ENCODE data around the gene ARHGAP15.

ARHGAP15 gene

DNA sequence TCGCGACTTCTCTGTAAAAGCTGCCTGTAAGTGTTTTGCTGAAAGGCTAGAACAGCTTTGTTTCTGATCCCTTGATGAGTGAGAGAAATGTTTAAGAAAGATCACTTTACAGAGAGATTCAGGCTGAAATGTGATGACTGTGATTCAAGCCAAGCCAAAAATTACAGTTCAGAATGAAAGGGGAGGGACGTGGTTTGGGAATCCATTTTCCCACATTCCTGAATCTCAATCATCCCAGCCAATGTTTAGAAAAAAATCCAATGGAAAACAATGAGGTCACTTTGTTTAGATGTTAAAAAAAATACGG lies 416.7 kb downstream of the ARHGAP15 start:
- no peak for FAIRE-seq

DNA sequence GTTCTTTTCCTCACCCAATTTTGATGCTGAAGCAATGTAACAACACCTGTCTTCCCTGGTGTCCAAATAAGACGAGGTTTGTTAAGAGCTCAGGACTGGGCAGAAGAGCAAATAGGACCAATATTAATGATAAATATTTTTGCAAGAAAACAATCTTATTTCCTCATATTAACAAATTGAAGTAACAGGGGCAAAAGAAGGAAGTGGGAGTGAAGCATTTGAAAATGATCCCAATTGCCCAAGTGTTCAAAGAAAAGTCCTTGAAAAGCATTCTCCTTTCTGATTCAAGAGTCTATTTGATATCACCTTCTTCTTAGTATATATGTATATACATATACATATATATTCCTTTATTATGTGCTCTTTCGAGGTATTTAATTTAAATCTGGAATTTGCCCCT lies 418.8 kb downstream of the ARHGAP15 start:
- no peak for FAIRE-seq

DNA sequence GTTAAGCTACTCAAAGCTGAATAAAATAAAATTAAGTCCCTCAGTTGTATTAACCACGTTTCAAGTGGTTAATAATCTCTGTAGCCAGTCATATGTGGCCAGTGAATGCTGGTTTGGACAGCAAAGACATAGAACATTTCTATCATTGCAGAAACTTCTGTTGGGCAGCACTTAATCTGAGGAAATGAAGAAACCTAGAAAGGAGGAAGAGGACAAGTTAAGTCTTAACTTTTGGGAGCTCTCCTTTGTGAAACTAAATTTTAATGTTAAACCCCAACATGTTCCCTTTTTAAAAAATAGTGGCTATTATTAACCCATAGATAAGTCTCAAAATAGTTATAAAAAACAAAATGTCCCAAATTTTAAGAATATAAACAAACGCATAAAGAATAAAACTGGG lies 421.3 kb downstream of the ARHGAP15 start:
- no peak for FAIRE-seq

DNA sequence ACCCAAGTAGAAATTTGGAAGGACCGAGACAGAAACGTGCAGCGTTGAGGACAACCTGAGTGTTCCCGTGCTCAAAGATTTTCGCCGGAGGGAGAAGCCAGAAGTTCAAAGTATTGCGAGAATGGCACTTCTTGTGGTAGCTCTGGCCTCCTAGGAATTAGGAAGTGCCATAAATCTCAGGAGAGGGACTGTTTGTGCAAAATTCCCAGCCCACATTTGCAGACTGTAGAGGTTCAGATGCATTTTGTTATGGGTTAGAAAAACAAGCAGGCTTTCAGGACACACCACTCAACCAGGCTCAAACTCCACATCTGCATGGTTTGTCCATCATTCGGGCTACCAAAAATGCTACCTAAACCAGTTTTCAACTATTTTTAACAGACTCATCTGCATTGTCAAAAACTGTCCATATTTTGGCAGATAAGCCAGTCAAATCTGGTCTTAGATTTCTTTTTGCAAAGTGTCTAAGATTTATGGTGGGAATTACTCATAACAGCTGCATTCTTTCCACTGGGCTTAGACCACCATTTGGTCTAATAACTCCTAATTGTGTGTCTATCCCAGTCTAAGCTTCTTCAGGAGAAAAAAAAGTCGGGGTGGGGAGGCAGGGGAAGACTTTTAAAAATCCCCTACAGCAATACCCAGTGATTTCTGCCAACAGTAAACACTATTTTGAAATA lies 422.9 kb downstream of the ARHGAP15 start:
- FAIRE-seq, result no peak

DNA sequence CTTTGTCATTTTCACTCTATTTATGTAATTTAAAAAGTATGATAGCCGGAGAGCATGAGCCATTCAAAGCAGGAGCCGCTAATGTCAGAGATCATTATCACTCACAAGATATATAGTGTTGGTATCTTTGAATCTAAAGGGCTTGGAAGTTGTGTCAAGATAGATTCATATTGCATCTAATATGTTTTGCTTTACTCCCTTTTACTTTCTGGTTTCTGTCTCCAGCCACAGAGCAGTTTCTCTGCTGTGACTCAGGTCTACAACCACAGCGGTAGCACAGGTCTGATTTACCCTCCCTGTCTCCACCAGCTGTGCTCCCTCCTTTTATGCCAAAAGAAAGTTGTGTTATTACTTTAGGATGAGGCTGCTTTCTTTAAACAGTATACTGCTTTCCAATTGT lies 424.0 kb downstream of the ARHGAP15 start:
- FAIRE-seq, result no peak

DNA sequence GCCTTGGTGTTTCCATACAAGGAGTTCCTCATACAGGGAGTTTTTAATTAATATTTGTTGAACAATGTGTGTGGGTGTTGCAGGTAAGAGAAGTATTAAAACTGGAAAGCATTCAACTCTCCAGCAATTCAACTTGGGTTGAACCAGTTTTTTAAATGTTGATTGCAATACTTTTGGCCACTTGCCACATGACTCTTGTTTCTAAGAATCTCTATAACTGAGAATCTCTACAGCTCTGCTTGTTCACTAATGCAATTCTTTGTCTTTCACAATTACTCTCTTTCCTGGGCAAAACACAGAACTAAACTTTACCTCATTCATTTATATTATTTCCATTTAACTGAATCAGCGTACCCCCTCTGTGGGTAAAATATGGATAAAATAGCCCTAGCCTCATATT lies 429.4 kb downstream of the ARHGAP15 start:
- no peak for FAIRE-seq

DNA sequence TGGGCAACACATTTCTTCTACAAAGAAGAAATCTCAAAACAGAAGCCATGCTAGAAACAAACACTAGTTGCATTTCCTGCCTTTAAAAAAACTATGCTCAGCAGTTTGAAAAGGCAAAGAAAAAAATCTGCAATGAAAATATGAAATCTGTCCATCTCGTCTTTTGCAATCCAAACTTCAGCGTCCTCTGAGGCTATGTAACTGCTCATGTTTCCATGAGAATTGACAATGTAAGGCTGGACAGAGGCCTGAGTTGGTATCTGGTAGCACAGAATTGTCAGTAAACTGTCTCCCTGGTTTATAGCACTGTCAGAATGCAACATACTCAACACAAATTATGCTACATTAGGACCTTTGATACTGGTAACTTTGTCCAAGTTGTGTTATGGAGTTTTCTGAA lies 429.9 kb downstream of the ARHGAP15 start:
- no peak for FAIRE-seq

DNA sequence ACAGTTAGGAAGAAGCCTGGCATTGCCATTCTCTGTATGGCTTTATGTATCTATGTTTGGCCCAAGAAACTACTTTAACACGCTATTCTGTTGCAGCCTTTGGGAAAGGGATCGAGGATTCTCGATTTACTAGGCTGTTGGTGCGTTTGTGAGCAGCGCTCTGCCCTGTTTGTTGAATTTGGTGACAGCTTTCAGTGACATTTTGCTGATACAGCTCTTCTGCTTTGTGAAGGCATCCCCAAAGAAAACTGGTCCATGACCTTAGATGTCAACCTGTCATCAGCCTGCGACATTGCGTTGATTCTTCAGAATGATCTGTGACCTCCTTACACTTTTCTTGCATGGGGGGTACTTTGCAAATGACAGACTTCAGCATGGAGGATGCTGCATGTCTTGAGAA lies 431.5 kb downstream of the ARHGAP15 start:
- FAIRE-seq, result no peak

DNA sequence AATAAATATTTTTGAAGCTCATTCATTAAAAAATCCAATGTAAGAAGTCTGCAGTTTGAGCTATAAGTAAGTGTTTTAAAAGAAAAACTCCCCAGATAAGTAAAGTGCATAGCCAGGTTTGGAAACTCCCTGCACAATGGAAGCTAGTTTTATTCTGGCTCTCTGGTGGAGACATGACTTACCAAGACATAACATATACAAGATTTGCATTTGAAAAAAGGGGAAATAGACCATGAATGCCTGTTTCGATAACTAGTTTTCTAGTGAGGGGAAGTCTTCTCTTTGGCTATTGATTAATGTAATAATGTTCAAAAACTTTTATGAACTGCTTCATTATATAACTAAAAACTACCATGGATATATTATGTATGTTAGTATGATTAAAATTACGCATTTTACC lies 435.2 kb downstream of the ARHGAP15 start:
- no peak for FAIRE-seq

DNA sequence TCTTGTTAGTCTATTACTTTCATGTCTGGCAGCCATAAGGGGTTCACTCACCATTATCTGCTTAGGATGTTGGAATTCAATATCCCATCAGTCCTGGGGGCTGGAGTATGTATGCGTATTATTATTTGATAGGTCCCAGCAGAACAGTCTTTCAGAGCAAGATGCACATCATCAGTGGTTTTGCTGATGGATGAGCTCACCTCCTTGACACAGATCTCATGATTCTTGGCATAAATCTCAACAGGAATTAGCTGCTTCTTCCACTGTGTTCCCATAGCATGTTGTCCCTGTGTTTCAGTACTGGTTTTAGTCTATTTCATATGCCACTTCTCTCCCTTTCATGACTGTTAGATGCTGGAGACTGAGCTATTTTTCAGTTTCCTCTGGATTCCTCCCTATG lies 442.5 kb downstream of the ARHGAP15 start:
- no peak for FAIRE-seq

DNA sequence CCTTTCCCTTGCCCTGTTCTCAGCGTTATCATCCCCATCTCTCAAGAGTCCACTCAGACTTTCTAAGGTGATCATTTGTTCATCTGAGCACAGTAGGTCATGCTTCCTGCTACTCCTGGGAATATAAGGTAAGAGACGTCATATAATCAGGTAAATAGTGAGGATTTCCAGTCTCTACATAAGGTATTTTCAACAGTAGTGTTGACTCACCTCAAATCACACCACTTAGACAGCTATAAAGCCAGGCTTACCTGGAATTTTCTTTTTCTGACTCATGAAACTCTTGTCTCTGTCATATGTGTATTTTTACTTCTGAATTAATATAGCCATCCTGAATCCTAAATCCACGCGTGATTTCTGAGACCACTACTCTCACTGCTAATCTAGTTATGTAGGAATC lies 443.2 kb downstream of the ARHGAP15 start:
- FAIRE-seq, result no peak

DNA sequence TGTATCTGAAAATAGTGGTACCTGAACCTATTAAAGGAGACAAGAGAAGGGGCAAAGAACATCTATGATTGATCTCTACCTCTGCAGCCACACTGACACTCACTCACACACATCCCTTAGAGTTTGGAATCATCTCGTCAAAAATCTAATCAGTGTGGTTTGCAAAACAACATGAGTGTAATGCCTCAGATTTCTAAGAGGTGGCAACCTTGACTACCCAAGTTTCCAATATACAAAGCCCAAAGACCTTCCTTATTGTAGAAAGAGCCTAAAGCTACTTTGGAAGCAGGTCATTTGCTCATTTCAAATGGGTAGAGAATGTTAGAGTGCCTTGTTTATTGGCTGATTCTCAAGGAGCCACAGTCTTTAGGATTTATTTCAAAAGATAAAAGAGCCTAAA lies 444.9 kb downstream of the ARHGAP15 start:
- FAIRE-seq, result no peak

DNA sequence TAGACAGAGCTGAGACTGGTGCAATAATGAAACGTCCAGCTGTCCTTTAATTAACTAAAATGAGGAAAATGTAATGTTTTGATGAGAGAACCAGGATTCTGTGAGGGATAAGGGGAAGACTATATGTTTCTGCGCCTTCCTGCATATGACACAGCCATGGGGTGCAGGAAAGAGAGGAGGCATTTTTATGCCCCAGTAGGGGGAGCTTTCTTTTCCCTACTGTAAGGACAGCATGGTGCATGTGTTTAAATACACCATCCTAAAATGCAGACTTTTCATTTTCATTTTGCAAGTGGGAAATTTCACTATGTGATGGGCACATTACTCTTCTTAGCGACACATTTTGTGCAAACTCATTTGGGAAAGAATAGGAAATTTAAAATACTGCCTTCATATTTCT lies 446.1 kb downstream of the ARHGAP15 start:
- FAIRE-seq, result no peak

DNA sequence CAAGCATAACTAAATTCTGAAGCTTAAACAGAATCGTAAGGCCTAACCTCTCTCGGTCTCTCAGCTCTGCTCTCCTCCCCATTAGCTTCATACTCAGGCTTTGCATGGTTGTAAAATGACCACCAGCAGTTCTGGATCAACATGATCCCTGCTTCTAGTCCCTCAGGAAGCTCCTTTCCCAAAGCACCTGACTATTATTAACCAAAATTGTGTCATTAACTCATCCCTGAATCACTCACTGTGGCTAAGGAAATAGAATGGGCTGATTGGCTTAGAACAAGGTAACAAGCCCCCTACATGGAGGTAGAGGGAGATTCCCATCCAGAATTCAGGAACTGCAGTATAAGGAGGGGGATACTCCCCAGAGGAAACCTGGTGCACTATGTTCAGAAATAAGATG lies 448.3 kb downstream of the ARHGAP15 start:
- FAIRE-seq, result no peak

DNA sequence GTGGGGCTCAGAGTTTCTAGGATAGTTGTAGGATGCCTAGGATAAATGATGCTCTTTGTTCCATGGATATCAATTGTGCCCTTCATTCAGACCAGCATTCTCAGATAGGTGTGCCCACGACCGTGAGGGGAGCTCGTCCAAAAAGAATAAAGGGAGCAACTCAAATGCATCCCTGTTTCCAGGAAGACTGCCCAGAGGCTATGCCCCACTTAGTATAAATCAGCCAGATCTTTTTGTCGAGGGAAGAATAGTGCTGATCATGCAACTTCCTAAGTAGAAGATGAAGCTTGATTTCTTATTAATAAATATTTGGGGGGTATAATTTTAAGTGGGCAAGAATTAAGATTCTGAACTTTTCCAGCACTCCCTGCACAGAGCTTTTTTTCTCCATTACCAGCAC lies 450.2 kb downstream of the ARHGAP15 start:
- FAIRE-seq, result no peak

DNA sequence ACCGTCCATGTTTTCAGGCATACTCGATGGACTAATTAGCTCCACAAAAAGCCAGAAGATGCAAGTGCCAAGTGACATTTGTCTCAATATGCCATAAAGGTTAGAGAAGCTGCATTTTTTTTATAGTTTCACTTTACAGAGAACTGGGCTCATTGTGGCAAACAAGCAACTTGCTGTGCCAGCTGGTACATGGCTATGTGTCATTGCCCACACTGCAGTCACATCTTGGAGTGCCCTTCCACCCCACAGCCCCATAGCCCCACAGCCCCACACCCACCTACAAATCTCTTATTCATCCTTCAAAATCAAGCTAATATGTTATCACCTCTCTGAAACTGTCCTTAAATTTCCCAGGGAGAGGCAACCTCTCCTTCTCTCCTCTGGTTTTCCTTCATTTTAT lies 451.9 kb downstream of the ARHGAP15 start:
- FAIRE-seq, result no peak

DNA sequence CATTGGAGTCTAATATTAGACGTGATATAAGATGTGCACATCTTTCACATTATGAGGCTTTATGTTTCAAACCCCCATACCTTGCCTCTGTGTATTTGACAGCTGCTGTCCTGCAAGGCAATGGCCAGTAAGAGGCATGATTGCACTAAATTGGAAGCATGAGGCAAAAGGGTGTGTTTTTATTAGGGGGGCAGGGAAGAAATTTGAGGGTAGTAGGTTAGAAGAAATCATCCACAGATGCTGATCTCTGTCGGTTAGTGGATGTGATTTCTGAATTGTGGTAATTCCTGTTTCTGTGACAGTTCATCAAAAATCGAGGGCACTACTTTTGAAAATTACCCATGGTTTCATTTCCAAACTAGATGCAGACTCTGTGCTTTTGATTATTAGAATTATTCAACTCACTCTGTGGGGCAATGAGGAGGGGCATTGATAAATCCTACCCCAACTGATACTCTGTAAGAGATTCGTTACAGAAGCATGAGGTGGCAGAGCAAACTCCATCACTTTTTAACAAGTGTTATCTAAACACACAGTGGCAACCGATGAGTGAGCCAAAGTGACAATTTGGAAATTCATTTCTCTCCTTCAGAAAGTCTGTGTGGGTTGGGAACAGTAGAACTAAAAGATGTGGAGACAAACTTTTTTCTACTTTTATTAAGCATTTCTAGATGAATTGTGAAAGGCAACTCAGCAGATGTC lies 453.0 kb downstream of the ARHGAP15 start:
- no peak for FAIRE-seq

DNA sequence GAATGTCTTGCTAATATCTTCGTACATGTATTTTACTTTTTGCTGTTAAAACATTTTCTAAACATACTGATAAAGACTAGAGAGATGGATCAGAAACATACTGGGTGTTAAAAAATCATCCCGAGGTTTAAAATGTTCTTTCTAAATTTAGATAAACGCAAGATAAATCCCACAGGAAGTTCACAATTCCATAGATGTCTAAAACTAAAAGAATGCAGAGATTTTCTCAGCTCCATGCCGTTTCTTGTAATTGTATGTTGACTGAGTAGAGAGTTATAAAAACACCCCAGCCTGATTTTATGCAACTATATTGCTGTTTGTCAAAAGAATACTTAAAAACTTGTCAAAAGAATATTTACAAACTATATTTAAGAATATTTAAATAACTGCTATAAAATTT lies 455.7 kb downstream of the ARHGAP15 start:
- peak; percentile 41 for FAIRE-seq

DNA sequence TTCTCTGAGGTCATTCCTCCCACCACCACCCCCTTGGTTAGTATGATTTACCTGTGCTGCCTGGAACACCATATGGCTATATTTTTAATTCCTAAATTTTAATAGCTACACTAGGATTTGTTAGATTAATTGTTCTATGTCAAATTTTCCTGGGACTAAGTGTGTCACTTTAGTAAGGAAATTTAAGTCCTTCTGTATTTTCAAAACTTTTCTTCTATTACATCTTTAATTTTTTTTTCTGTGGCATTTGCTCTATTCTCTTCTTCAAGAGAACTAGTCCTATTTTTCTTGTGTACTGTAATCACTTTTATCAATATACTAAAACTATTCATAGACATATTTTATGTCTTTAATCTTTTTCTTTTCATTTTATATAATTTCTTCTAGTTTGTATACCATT lies 456.9 kb downstream of the ARHGAP15 start:
- FAIRE-seq, result no peak

DNA sequence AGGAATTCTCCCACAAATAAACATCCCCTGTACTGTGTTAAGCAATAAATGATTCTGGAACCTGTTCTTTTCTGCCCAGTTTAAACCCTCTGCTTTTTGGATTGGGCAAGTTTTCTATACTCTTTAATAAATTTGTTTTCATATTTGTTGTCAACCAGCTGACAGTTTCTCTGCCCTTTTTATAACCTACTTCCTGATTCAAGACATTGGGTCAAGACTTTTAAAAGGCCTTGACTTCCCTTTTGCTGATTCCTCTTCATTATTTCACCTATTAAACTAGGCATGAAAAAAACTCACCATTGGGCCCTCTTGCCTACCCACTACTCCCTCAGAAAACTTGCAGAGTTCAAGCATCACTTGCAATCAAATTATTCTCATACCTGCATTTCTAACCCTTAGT lies 459.5 kb downstream of the ARHGAP15 start:
- FAIRE-seq, result no peak

DNA sequence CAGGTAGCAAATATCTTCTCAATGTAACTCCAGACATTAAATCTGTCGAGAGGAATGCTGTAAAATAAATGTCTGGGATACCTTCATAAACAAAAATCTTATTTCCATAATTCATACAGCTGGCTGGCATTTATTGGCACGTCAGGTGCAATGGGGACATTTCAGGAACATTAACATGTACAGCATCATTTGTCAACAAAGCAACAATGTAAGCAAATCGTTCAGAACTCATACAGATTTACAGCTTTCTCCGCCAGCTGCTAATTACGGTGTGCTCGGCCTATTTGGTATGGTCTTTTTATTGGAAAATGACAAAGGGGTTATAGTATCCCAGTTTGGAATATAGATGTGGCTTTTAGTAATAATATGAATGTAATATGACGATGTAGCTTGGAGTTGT lies 464.9 kb downstream of the ARHGAP15 start:
- no peak for FAIRE-seq

DNA sequence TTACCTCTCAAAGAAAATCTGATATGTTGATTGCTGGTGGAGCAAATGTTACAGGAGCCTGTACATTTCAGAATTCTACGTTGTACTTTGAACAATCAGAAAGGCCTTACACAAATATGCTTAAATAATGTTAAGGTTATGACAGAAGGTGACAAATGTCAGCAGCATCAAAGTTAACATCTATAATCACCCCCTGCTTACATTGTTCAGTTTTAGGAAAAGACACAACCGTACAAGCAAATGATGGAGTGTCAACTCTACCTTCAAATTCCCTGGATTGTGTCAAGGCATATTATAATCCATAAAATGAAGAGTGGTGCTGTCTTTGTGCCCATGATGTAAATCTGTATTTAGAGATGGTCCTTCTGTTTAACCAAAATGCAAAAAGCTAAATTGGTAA lies 465.5 kb downstream of the ARHGAP15 start:
- no peak for FAIRE-seq

DNA sequence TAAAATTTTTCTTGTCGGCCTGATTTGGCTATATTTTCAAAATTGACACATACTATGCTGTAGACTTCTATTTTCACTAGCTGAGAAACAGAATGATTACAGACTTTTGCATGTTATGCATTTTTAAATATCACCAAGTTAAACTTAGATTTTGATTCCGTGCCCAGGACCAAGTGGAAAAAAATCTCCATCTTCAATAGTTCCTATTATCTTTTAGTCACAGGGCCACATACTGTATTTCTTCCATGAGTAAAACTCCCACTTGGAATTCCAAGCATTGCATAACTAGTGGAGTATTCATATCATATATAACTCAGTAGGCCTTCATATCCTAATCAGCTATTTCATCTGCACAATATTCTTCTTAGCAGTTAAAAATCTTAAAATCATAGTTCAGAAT lies 470.9 kb downstream of the ARHGAP15 start:
- FAIRE-seq, result no peak

DNA sequence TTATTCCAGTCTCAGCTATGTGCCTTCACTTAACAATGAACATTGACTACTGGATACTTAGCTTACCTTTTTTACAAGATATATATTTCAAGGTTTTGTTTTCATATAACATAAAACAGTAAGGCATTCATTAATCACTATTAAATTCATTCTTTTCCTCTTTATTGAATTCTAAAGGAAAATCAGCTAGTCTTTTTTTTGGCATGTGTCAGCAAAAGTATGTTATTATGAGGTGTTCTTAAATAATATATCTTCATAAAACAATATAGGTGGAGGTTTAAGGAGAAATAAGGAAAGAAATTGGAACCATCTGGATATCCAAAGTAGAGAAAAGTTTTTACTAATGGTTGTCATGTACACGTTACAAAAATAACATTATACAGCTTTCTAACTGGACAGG lies 472.6 kb downstream of the ARHGAP15 start:
- no peak for FAIRE-seq

DNA sequence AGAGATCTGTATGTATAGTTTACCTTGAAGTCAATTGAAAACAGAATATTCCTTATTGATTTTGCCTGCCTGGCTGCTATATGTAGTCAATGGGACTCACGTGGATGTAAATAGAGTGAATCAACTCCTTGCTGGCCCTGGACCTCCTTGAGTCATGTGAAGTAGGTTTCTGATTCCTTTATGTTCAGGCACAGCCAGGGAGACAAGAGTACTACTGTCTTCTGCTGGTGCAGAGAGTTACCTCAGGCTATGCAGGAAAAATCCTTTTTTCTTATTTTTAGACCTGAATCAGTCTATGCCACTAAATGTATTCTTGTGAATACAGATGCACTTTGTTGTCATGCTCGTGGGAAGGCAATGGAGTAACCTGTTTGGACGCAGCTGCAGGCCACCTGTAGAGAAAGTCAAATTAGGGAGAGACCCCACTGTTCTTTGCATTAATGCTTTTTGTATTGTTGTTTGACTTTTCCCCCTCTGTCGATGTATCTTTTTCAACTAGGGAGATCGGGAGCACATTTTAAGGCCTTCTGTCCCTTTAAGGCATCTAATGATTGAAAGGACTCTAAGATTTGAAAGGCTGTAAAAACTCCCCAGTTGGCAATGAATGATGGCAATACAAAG lies 473.9 kb downstream of the ARHGAP15 start:
- no peak for FAIRE-seq

Data from G401.6 (cell line).